ENCODE data around the gene OR51A7.

Gene OR51A7

GRCh38 chr11:4957396-4957795, 53.8 kb downstream of the OR51A7 start:
- no peak for DNase-seq
